ENCODE measurements around the gene INSM1.
"Not testable (repeated sequence)": the region's sequence is repeated elsewhere in the genome, so short reads cannot be mapped to it uniquely, and the experiment has no call there.

INSM1 gene, protein sequence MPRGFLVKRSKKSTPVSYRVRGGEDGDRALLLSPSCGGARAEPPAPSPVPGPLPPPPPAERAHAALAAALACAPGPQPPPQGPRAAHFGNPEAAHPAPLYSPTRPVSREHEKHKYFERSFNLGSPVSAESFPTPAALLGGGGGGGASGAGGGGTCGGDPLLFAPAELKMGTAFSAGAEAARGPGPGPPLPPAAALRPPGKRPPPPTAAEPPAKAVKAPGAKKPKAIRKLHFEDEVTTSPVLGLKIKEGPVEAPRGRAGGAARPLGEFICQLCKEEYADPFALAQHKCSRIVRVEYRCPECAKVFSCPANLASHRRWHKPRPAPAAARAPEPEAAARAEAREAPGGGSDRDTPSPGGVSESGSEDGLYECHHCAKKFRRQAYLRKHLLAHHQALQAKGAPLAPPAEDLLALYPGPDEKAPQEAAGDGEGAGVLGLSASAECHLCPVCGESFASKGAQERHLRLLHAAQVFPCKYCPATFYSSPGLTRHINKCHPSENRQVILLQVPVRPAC

DNA sequence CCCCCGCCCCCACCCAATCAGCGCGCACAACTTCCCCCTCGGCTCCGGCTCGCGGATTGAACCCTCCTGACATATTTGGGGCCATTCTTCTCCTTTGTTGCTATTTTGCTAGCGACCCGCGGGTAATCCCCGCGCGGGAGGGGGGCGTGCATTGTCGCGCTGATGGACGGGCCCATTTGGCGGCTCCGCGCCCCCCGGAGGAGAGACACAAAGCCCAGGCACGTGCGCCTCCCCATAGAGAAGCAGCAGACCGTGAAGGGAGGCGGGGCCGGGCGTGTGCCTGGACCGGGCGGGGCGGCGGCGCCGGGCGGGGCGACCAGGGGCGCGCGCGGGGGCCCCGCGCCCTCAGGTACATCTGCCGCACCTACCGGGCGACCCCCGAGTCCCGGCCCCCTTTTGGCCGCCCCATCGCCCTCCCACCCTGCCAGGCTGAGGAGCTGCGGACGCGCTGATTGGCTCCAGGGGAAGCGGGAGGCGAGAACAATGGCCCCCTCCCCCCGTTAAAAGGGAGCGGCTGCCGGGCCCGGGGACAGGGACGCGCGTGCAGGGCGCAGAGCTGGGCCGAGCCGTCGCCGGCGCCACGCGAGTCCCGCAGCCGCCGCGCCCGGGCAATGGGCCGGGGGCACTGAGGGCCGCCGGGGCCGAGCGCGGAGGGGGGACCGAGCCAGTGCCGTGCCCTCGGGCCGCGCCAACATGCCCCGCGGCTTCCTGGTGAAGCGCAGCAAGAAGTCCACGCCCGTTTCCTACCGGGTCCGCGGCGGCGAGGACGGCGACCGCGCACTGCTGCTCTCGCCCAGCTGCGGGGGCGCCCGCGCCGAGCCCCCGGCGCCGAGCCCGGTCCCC, at the start of gene INSM1:
TSS of gene INSM1 (plus strand) at position 530 of the 843 bp plus-strand sequence. CDS start at position 694, 164 bp downstream.
- FAIRE-seq = no peak

DNA sequence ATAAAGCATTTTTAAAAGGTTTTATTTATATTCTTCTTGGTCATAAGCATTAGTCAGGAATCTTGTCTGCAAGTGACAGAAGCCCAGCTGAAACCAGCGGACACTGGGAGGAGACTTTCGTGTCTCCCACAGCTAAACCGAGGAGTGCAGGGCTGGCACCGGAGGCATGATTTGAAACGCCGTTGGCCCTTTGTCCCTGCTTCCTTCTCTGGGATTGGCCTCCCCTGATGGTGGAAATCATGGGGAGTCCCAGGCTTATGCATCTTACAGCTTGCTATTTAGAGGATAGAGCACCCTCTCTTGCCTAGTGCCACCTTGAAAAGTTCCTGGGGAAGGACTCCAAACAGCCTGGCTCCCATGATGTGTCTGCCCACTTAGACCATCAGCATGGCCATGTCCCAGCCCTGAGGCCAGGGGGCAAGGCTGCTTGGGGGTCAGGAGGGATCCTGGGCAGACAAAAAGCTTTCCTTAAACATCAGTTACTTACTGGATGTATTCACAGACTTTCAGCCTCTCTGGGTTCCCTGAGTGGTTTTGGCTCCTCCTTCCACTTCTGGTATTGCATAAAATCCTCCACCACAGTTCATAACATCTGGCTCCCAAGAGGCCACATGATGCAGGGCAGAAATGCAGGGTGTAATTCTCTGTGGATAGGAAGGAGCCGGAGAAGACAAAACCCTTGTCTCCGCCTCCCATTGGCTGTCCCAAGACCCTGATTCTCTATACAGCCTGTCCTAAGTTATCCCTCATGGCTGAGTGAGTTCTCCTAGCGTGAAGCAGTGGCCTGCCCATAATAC, 49.3 kb upstream of the INSM1 start:
- no peak for FAIRE-seq

DNA sequence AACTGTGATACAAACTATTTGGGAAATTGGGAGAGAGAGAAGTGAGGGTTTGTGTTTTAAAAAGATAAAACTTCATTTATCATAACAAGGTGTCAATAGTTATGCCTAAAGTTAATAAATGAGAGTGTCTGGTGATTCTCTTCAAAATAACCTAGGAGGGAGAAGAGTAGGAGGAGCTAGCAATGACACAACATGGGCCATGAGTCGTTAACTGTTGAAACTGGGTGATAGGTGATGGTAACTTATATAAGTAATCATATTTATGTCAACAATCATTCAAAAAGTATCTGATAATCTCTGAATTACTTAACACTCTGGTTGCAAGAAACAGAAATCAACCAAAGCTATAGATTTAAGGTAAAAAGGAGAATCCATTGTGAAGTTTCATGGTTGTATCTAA, 46.8 kb upstream of the INSM1 start:
- no peak for FAIRE-seq

DNA sequence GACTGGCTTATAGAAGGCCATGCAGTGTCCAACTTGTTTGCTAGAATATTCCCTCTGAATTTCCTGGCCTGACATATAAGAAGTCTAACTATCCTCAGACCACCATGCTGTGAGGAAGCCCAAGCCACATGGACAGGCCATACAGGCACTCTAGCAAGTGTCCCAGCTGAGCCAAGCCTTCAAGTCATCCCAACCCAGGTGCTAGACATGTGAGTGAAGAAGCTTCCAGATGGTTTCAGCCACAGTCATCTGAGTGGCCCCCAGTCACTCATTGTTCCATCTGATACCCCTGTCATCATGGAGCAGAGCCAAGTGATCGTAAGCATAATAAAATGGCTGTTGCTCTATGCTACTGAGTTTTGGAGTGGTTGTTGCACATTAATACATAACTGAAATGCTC, 46.0 kb upstream of the INSM1 start:
- FAIRE-seq = no peak

DNA sequence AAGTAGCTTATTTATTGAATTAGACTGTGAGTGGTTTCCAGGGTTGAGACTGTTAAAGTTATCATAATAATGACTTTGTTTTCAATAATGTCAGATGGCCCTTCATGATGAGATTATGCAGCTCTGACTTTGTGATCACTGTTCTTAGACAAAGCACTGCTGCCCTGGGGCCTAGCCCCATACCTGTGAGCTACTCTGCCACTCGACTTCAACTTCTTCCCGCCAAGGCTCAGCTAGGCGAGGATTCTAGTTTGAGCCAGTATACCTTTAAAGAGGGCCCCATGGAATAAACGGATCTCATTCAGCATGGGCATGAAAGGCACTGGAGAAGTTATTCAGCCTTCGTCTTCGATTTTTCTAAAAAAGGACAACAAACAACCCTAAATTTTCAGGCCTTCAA, 45.0 kb upstream of the INSM1 start:
- no peak for FAIRE-seq

DNA sequence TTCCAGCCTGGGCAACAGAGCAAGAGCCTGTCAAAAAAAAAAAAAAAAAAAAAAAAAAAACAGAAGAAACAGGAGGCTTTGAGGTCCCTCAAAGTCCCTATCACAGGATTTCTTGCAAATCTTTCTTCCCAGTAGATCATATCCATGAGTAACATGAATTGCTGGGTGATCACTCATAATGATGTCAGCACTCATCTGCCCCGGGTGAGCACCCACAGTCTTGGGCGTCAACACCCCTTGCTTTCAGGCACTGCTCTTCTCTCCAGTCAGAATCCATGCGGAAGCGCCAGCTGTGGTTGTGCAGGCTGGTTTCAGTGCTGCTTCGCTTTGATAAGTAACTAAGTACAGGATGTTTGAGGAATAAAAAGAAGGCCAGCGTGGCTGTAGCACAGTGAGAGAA, 40.2 kb upstream of the INSM1 start:
- no peak for FAIRE-seq

DNA sequence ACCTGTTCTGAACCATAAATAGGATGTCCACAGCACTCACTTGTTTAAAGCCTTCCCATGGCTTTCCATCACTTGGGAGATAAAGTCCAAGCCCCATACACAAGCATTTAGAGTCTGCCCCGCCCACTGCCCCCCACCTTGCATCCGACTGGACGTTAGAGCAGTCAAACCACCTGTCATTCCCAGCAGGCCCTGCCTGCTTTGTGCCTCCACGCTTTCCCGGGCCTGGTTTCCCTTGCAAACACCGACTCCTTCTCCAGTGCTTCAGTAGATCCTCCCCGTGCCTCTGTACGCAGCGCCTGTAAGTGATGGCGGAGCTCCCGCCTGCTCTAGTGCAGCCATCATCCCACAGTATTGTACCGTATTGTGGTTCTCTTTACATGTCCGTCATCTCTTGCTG, 38.3 kb upstream of the INSM1 start:
- FAIRE-seq = no peak

DNA sequence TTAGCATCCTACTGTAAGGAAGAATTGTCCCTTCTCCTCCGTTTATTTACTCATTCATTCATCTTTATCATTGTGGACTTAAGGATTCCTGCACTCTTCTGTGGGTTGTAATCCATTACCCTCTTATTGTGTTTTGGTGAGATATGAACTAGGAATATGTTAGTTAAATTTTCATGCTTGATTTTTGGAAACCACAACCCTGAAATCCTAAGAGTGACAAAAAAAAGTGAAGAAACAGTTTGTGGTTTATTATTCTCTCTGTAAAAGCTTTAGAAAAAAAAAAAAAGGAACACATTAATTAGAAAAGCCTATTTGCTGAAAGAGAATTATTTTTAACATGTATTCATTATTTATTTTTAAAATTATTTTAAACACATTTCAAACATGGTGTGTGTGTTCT, 36.7 kb upstream of the INSM1 start:
- no peak for FAIRE-seq

DNA sequence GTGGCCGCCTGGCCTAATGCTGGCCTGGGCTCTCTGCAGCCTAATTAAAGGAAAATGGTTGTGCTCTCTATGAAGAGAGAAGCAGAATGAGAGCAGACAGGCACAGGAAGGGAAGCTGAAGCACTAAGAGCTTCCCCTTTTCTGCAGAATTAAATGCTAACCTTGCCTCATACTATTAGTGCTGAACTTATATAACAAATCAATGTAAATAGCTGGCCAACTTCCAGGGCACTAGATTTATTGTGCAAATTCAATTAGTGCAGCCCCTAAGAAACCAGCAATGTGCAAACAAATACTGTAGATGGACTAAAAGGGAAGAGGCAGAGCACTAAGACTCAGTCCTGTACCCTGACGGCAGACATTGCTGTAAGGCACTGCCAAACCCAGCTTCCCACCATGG, 36.1 kb upstream of the INSM1 start:
- no peak for FAIRE-seq

DNA sequence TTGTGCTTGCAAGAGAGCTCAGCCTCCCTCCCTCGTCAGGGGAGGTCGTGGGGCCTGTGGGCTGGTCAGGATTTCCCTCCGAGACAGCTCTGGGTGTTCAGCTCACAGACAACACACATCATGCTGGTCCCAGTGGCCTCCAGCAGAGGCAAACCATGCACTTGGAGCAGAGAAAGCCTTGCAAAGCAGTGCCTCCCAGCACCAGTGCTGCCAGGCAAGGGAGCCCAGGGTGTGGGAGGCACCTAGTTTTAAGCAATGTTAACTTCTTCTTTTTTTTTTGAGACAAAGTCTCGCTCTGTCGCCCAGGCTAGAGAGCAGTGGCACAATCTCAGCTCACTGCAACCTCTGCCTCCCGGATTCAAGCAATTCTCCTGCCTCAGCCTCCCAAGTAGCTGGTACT, 34.0 kb upstream of the INSM1 start:
- no peak for FAIRE-seq

DNA sequence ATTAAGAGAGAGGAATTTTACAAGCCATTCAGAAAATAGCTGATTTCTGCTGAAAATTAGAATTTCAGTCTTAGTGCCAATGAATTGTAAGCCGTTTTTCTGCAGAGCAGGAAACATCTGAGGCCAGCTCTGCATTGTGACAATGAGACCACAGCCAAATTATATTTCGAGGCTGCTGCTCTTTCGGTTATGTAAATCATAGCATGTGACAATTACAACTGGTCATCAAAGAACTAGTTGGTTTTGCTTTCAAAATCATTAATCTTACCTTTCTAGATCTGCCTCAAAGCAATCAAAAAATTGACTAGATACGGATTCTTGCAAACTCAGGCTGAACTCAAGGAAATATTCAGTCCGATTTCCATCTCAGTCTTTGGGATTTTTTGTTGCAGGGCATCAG, 33.4 kb upstream of the INSM1 start:
- no peak for FAIRE-seq

DNA sequence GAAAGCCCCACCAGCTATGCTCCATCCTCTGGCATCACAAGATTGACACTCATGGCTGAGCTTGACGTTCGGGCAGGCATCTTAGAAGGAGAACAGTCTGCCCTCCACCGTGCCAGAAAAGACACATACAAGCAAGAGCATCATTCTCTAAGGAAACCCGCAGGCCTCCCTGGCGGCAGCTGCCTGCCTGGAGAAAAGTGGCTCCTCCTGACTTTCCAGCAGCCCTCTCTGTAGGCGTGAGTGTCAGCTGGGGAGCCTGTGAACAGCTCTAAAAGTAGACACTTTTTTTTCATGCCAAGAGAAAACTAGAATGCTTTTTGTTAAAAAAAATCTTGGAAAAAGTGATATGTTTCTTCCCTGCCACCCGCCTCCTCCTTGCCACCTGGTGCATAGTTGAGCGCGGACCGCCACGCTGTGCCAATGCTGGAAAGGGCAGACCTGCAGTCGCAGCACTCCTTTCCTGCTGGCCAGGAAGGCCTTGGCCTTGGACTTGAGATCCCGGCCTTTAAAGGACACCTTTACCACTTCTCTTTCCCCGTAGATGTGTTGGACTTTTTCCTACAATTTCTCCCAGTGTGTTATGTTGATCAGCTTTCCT, 29.7 kb upstream of the INSM1 start:
- FAIRE-seq = no peak

DNA sequence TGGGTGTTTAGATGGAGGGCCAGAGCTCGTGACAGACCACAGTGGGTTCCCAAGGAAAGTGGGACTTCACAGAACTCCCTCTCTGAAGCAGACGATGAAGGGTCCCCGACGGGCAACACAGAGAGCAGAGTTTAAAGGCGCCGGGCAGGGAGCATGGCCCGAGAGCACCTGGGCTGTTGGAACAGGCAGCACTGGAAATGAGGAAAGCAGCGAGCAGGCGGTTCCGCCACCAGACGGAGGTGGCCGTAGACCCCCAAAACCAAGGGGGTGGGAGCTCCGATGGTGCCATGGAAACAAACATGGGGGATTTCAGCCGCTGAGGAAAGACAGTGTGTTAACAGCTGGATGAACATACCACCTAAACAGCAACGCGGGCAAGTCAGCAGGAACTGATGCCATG, 27.5 kb upstream of the INSM1 start:
- no peak for FAIRE-seq

DNA sequence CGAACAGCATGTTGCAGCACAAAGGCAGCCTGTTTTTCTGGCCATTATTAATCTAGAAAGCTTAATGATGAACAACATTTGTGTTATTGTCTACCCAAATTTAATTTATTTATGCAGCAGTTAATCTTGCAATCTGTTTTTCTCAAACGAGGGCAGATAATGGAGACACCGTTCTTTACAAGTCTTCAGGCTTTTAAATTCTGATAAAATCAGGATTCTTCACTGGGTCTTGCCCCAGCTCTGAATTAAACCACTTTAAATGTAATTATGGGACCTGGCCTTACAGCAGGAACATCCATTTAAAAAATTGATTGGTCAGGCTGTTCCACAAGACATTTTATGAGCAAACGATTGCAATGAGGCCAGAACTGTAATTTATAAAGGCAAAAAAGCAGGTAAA, 26.5 kb upstream of the INSM1 start:
- no peak for FAIRE-seq

DNA sequence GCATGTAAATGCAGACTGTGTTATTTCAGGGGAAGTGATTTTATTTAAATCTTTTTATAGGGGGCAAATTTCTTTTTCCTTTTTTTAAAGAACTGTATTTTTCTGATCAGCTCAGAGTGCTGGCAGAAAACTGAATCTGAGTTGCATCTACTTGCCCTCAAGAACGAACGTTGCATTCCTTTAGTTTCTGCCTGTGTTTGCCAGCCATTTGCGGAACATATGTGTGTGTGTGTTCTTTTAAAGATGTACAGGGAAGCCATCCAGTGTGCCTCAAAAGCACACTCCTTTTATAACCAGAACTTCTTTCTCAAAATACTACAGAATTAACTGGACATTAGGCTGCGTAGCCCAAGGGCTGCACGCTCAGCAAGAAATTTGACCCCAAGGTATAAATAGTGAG, 25.8 kb upstream of the INSM1 start:
- no peak for FAIRE-seq

DNA sequence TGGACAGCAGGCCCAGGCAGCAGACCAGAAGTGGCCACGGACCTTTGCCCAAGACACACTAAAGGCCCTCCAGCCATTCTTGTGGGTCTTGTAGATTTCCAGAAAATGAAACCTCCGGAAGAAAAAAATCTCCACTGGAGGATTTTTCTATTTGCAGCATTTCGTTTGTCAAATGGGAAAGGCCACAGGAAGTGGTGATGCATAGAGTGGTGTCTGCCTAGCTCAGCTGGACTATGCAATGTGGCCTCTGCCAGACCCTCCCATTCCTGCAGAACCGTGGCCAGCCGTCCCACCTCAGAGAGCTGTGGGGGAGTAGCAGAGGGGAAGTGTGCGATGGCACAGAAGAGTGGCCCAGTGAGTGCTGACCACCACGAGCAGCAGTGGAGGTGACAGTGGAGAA, 24.0 kb upstream of the INSM1 start:
- no peak for FAIRE-seq

DNA sequence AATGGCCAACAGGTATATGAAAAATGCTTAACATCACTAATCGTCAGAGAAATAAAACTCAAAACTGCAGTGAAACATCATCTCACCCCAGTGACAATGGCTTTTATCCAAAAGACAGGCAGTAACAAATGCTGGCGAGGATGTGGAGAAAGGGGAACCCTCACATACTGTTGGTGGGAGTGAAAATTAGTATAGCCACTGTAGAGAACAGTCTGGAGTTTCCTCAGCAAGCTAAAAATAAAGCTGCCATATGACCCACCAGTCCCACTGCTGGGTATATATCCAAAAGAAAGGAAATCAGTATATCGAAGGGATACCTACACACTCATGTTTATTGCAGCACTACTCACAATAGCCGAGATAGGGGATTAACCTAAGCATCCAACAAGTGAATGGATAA, 23.4 kb upstream of the INSM1 start:
- no peak for FAIRE-seq

DNA sequence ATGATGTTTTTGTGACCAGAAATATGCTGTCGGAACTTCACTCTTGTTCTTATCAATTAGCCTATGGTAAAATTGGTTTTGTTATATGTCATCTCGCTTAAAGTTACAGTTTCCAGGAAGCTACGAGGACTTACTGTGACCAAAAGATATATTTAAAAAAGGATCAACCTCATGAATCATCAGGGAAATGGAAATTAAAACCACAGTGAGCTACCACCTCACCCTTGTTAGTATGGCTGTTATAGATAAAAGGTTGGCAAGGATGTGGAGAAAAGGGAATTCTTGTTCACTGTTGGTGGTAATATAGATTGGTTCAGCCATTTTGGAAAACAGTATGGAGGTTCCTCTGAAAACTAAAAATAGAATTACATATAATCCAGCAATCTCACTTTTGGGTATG, 14.3 kb upstream of the INSM1 start:
- no peak for FAIRE-seq

DNA sequence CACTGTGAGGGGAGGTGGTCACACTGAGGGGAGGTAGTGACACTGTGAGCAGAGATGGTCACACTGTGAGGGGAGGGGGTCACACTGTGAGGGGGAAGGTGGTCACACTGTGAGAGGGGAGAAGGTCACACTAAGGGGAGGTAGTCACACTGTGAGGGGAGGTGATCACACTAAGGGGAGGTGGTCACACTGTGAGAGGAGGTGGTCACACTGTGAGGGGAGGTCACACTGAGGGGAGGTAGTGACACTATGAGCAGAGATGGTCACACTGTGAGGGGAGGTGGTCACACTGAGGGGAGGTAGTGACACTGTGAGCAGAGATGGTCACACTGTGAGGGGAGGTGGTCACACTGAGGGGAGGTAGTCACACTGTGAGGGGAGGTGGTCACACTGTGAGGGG, 12.4 kb upstream of the INSM1 start:
- not testable (repeated sequence) for FAIRE-seq

DNA sequence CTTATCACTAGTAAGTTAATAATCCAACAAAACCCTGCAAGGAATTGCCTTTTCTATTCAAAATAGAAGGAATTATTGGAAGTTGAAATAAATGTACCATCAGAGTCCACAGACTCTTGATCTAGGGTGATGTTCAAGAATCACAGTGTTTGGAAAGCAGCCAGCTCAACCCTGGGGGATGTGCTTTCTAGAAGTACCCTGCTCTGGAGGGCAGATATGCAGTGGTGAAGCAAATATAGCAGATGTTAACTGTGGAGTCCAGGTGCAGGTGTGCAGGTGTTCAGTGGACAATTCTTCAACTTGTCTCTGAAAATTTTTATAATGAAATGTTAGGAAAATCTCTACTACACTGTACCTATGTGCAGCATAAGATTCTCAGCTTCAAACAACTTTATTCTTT, 9.1 kb upstream of the INSM1 start:
- no peak for FAIRE-seq

DNA sequence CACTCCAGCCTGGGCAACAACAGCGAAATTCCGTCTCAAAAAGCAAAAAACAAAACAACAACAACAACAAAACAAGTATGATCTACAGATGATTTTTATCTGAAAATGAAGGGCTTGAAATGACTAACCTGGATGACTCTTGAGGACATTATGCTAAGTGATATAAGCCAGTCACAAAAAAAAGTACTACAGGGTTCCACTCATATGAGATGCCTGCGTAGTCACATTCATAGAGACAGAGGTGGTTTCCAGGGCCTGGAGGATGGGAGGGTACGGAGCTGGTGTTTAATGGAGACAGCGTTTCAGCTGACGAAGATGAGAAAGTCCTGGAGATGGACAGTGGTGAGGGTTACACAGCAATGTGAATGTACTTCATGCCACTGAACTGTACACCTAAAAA, 8.3 kb upstream of the INSM1 start:
- FAIRE-seq = no peak

DNA sequence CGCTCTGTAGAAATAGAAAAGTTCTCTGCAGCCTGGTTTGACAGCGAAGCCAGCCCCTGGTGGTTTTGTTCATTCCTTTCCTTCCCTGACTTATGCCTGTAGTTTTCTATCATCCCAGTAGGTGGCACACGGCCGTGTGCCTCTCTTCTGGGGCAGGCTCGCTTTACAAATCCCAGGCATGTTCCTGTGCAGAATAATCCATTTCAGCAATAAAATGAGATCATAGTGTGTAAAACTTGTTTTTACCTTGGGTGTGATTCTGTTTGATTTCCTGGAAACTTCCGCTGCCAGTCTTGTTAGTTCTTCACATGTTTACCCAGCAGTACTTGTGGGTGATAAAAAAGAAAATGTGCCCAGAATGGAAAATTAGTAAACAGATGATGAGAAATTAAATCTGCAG, 7.4 kb upstream of the INSM1 start:
- peak; percentile 83 for FAIRE-seq
